ENCODE data around the gene UBQLN3. TPM values are rescaled to one million over a fixed set of nuclear protein-coding genes. Genes with fewer than 3 reads are reported as not detected.

UBQLN3 gene
- total and polyA plus RNA-seq, 2 donors (not counting 3 experiments of a cell fraction or from before 2014, with no cell fraction given), result not detected

GRCh38 chr11:5476186-5476819 is 33.5 kb downstream of the UBQLN3 start:
- Histone ChIP-seq H3K36me3 (ENCODE audit: control insufficient read depth in 2 of 2, extremely low read depth in 1 of 2, insufficient read depth in 2 of 2, low read length in 2 of 2) (no peaks in the 10 kb centered on the region), H3K27me3 (ENCODE audit: control insufficient read depth in 2 of 2, insufficient read depth in 2 of 2, low read length in 2 of 2) (peaks cover 1 to 3% of the 10 kb centered on the region in 2 experiments), H3K9me1 (replicated peaks; ENCODE audit: control insufficient read depth, extremely low read depth, insufficient read depth, low read length) (no peaks in the 10 kb centered on the region), H3K9me3 (replicated peaks; ENCODE audit: control insufficient read depth, insufficient read depth, low read length) (no peaks in the 10 kb centered on the region), H3K79me2 (ENCODE audit: control insufficient read depth, insufficient read depth, low read length) (no peaks in the 10 kb centered on the region), H4K20me1 (replicated peaks; ENCODE audit: control insufficient read depth, extremely low read depth, insufficient read depth, low read length) (no peaks in the 10 kb centered on the region), H3K4me3 (replicated peaks in 1 of 3; ENCODE audit: insufficient read depth in 1 of 3, low read depth in 1 of 3, low read length in 3 of 3) (no peak overlapping the region), H3K4me1 (ENCODE audit: control insufficient read depth, extremely low read depth, insufficient read depth, low read length) (no peaks in the 10 kb centered on the region), H3K9ac (replicated peaks; ENCODE audit: extremely low read depth, insufficient read depth, low read length) (no peak overlapping the region), H3K27ac (ENCODE audit: insufficient read depth, low read depth, low read length) (no peak overlapping the region), H2AFZ (ENCODE audit: low read depth, low read length) (no peak overlapping the region), H3K4me2 (ENCODE audit: insufficient read depth, low read length) (no peak overlapping the region)
- CTCF ChIA-PET, result interaction anchor here (0.6 to 3.4 kb wide), 20 partner anchors 9 to 887 kb away, joined by 3 to 38 read pairs (median 5); partner anchors contain the start of genes OR52N2, OR56B1 and TRIM5
- TF ChIP-seq CTCF (IDR thresholded peaks at IDR 0.05; ENCODE audit: extremely low read depth in 1 of 2, insufficient read depth in 1 of 2, low read depth in 1 of 2, low read length in 2 of 2), result peak; percentile 67 to 71
- no peak for TF ChIP-seq JUN (IDR thresholded peaks at IDR 0.05; ENCODE audit: borderline replicate concordance, insufficient read depth, insufficient read length, low read depth)
- no TSS peak for BruUV-seq (replicated peaks)
- peak; percentile 64 for FAIRE-seq
- POLR2A ChIA-PET, result interaction anchor here (0.6 kb wide), 1 partner anchor 223 kb away, joined by 7 read pairs; no protein-coding TSS in a partner anchor
- dilution Hi-C loops (cut with MboI; ENCODE audit: extremely low pct_ligation_motif_present, low sequenced_read_pairs) (no loop called here), intact Hi-C loops (cut with micrococcal nuclease) (loop anchor here (1.0 kb wide), 3 partner anchors 236 to 415 kb away; partner anchors contain the start of gene OR52N2)
- peak; percentile 56 for DNase-seq (ENCODE audit: low read depth, low spot score)

GRCh38 chr11:5473921-5474320 is 35.8 kb downstream of the UBQLN3 start:
- Histone ChIP-seq H4K20me1 (replicated peaks; ENCODE audit: control insufficient read depth, extremely low read depth, insufficient read depth, low read length) (no peaks in the 10 kb centered on the region), H3K36me3 (ENCODE audit: control insufficient read depth in 2 of 2, extremely low read depth in 1 of 2, insufficient read depth in 2 of 2, low read length in 2 of 2) (no peaks in the 10 kb centered on the region), H3K79me2 (ENCODE audit: control insufficient read depth, insufficient read depth, low read length) (no peaks in the 10 kb centered on the region), H3K9me1 (replicated peaks; ENCODE audit: control insufficient read depth, extremely low read depth, insufficient read depth, low read length) (no peaks in the 10 kb centered on the region), H3K4me3 (replicated peaks in 1 of 3; ENCODE audit: insufficient read depth in 1 of 3, low read depth in 1 of 3, low read length in 3 of 3) (no peak overlapping the region), H3K4me2 (ENCODE audit: insufficient read depth, low read length) (no peak overlapping the region), H3K9ac (replicated peaks; ENCODE audit: extremely low read depth, insufficient read depth, low read length) (no peak overlapping the region), H3K9me3 (replicated peaks; ENCODE audit: control insufficient read depth, insufficient read depth, low read length) (no peaks in the 10 kb centered on the region), H2AFZ (ENCODE audit: low read depth, low read length) (no peak overlapping the region), H3K4me1 (ENCODE audit: control insufficient read depth, extremely low read depth, insufficient read depth, low read length) (no peaks in the 10 kb centered on the region), H3K27me3 (ENCODE audit: control insufficient read depth in 2 of 2, insufficient read depth in 2 of 2, low read length in 2 of 2) (peaks cover 1 to 3% of the 10 kb centered on the region in 2 experiments), H3K27ac (ENCODE audit: insufficient read depth, low read depth, low read length) (no peak overlapping the region)
- ChIA-PET POLR2A (no interaction called here), CTCF (no interaction called here)
- TF ChIP-seq CTCF (IDR thresholded peaks at IDR 0.05; ENCODE audit: extremely low read depth in 1 of 2, insufficient read depth in 1 of 2, low read depth in 1 of 2, low read length in 2 of 2) (no peak), MAX (IDR thresholded peaks at IDR 0.05; ENCODE audit: insufficient read depth, insufficient read length) (no peak), MYC (IDR thresholded peaks at IDR 0.05; ENCODE audit: low read depth, low read length) (no peak), JUN (IDR thresholded peaks at IDR 0.05; ENCODE audit: borderline replicate concordance, insufficient read depth, insufficient read length, low read depth) (no peak), GATA2 (IDR thresholded peaks at IDR 0.05; ENCODE audit: insufficient read depth, insufficient read length, low read depth, low read length) (no peak), POLR2A (IDR thresholded peaks at IDR 0.05; ENCODE audit: low read depth, low read length) (no peak), EZH2 (IDR thresholded peaks at IDR 0.05; ENCODE audit: borderline replicate concordance, low read depth, low read length, severe bottlenecking) (no peak), POLR2AphosphoS5 (IDR thresholded peaks at IDR 0.05; ENCODE audit: insufficient read depth, low read depth, low read length) (no peak), FOS (IDR thresholded peaks at IDR 0.05; ENCODE audit: borderline replicate concordance, insufficient read depth, low read length) (no peak)
- FAIRE-seq, result no peak
- intact Hi-C loops (cut with micrococcal nuclease), result no loop called here
- no peak for DNase-seq (ENCODE audit: low read depth, low spot score)
- no TSS peak for BruUV-seq (replicated peaks)
- dilution Hi-C loops (cut with MboI; ENCODE audit: extremely low pct_ligation_motif_present, low sequenced_read_pairs), result no loop called here

Data from endothelial cell of umbilical vein (primary cell).